BJ (cell line): ENCODE results near the gene RERE. TPM values are rescaled to one million over a fixed set of nuclear protein-coding genes. Genes with fewer than 3 reads are reported as not detected.
"Not testable (repeated sequence)": the region's sequence is repeated elsewhere in the genome, so short reads cannot be mapped to it uniquely, and the experiment has no call there.

ENCODE experiments used
- CTCF ChIA-PET: fragments of 350-600 bp; formaldehyde crosslinking; extraction: SDS; loops from one replicate; lab custom pipeline; 2021; ENCODE audit warnings: antibody characterized with exemption, inconsistent platforms; lab: Yijun Ruan, JAX
- POLR2A ChIA-PET: fragments of 300-600 bp; sonication (Branson Sonifier 250); formaldehyde crosslinking; extraction: SDS; loops from one replicate; lab custom pipeline; 2021; ENCODE audit warnings: antibody characterized with exemption; lab: Charles Lee
- DNase-seq: peaks from one replicate; pipeline ENCODE4 v3.0.0-alpha.2; 2011; ENCODE audit warnings: low read depth
- H3K27me3 ChIP-seq: 2 replicates; pipeline ENCODE4 v1.6.0; 2011; ENCODE audit warnings: low read length; ENCODE audit not compliant: control insufficient read depth, insufficient read depth
- H3K36me3 ChIP-seq: 2 replicates; pipeline ENCODE4 v1.5.1; 2011; ENCODE audit warnings: low read length; ENCODE audit not compliant: control insufficient read depth, insufficient read depth
- H3K4me3 ChIP-seq: 2 replicates; pipeline ENCODE4 v1.5.1; 2011; ENCODE audit warnings: low read depth, mild to moderate bottlenecking, control low read depth, low read length
- CTCF ChIP-seq: IDR thresholded peaks from 2 replicates; pipeline ENCODE4 v1.5.1; 2011; ENCODE audit warnings: low read depth, mild to moderate bottlenecking, control low read depth, inconsistent platforms, low read length, moderate library complexity; ENCODE audit not compliant: insufficient read depth
- polyA plus RNA-seq: library from polyadenylated mRNA; depleted of rRNA; stranded (reverse); fragments of >200 nt; gene quantifications from 2 replicates; pipeline ENCODE4 v1.2.3, GENCODE V29; 2011

Gene RERE
- polyA plus RNA-seq, 1 experiment = 3.8 TPM

- DNase-seq = no peak
- ChIA-PET CTCF (interaction anchor here (0.6 to 1.5 kb wide), 3 partner anchors 9 to 30 kb away, joined by 3 read pairs; no protein-coding TSS in a partner anchor), POLR2A (no interaction called here)
- no peak for TF ChIP-seq CTCF
- Histone ChIP-seq H3K36me3 (peaks cover 10% of the 10 kb centered on the region), H3K27me3 (no peaks in the 10 kb centered on the region), H3K4me3 (no peak overlapping the region)
Measured at GRCh38 chr1:8382051-8382505, 435.4 kb downstream of the RERE start.

- CTCF ChIA-PET = interaction anchor here (0.6 to 1.5 kb wide), 3 partner anchors 8 to 30 kb away, joined by 3 read pairs; no protein-coding TSS in a partner anchor
- DNase-seq = peak; percentile 16
- POLR2A ChIA-PET = no interaction called here
- peaks cover 10% of the 10 kb centered on the region for H3K36me3 ChIP-seq
- no peak overlapping the region for H3K4me3 ChIP-seq
- no peaks in the 10 kb centered on the region for H3K27me3 ChIP-seq
- TF ChIP-seq CTCF = no peak
Measured at GRCh38 chr1:8381618-8382017, 435.8 kb downstream of the RERE start.

GRCh38 chr1:8380310-8380709 lies 437.1 kb downstream of the RERE start:
- H3K27me3 ChIP-seq, H3K4me3 ChIP-seq, DNase-seq: not testable (repeated sequence)
- ChIA-PET CTCF (interaction anchor here (0.6 kb wide), 2 partner anchors 30 to 108 kb away, joined by 3 to 4 read pairs; no protein-coding TSS in a partner anchor), POLR2A (interaction anchor here (0.6 kb wide), 1 partner anchor 10 kb away, joined by 3 read pairs; no protein-coding TSS in a partner anchor)
- H3K36me3 ChIP-seq = peaks cover 12% of the 10 kb centered on the region

- peaks cover 12% of the 10 kb centered on the region for H3K36me3 ChIP-seq
- ChIA-PET POLR2A (interaction anchor here (0.6 kb wide), 1 partner anchor 11 kb away, joined by 3 read pairs; no protein-coding TSS in a partner anchor), CTCF (interaction anchor here (0.6 to 1.0 kb wide), 3 partner anchors 12 to 109 kb away, joined by 3 to 4 read pairs (median 3); no protein-coding TSS in a partner anchor)
Measured at GRCh38 chr1:8379513-8380186, 437.8 kb downstream of the RERE start.

GRCh38 chr1:8378981-8379470 lies 438.4 kb downstream of the RERE start:
- CTCF ChIA-PET = interaction anchor here (1.0 kb wide), 1 partner anchor 11 kb away, joined by 3 read pairs; no protein-coding TSS in a partner anchor
- POLR2A ChIA-PET = no interaction called here
- H3K27me3 ChIP-seq = no peaks in the 10 kb centered on the region

More at GRCh38 chr1:8379513-8380186, 437.8 kb downstream of the RERE start:
- H3K4me3 ChIP-seq = no peak overlapping the region
- TF ChIP-seq CTCF = no peak
- no peaks in the 10 kb centered on the region for H3K27me3 ChIP-seq
- no peak for DNase-seq

More at GRCh38 chr1:8378981-8379470, 438.4 kb downstream of the RERE start:
- no peak for DNase-seq
- Histone ChIP-seq H3K36me3 (peaks cover 12% of the 10 kb centered on the region), H3K4me3 (no peak overlapping the region)
- TF ChIP-seq CTCF = no peak
